PFSK-1 (cell line): ENCODE measurements around the gene SLC44A3.

Source experiments
- FOXP2 ChIP-seq: optimal IDR thresholded peaks from 2 replicates; pipeline ENCODE3; 2011; ENCODE audit warnings: borderline replicate concordance, control low read depth, inconsistent platforms; ENCODE audit not compliant: insufficient read depth; ENCODE audit errors: extremely low read length, extremely low read depth
- POLR2AphosphoS5 ChIP-seq: IDR thresholded peaks from 2 replicates; pipeline ENCODE4 v1.6.1; 2012; ENCODE audit warnings: low read depth, mild to moderate bottlenecking, control low read depth, low read length, moderate library complexity
- SIN3A ChIP-seq: IDR thresholded peaks from 2 replicates; pipeline ENCODE4 v1.6.1; 2012; ENCODE audit warnings: mild to moderate bottlenecking, low read length, moderate library complexity, borderline replicate concordance; ENCODE audit not compliant: insufficient read depth
- TAF1 ChIP-seq: IDR thresholded peaks from 2 replicates; pipeline ENCODE4 v1.6.1; 2012; ENCODE audit warnings: low read length, control low read depth, borderline replicate concordance; ENCODE audit not compliant: insufficient read depth
- TF ChIP-seq, protein P1 (sequence below), 2 experiments: IDR thresholded peaks; 2 replicates each; pipeline versions ENCODE4 v1.6.1 to v1.8.0; 2011 to 2012; ENCODE audit warnings: low read depth in 2 of 2, low read length in 2 of 2, control low read depth in 1 of 2, inconsistent platforms in 1 of 2, mild to moderate bottlenecking in 1 of 2, moderate library complexity in 1 of 2; ENCODE audit not compliant: insufficient read depth in 1 of 2

The SLC44A3 gene

GRCh38 chr1:94795434-94795833 lies 24.7 kb upstream of the SLC44A3 start:
- TF ChIP-seq, protein P1, sequence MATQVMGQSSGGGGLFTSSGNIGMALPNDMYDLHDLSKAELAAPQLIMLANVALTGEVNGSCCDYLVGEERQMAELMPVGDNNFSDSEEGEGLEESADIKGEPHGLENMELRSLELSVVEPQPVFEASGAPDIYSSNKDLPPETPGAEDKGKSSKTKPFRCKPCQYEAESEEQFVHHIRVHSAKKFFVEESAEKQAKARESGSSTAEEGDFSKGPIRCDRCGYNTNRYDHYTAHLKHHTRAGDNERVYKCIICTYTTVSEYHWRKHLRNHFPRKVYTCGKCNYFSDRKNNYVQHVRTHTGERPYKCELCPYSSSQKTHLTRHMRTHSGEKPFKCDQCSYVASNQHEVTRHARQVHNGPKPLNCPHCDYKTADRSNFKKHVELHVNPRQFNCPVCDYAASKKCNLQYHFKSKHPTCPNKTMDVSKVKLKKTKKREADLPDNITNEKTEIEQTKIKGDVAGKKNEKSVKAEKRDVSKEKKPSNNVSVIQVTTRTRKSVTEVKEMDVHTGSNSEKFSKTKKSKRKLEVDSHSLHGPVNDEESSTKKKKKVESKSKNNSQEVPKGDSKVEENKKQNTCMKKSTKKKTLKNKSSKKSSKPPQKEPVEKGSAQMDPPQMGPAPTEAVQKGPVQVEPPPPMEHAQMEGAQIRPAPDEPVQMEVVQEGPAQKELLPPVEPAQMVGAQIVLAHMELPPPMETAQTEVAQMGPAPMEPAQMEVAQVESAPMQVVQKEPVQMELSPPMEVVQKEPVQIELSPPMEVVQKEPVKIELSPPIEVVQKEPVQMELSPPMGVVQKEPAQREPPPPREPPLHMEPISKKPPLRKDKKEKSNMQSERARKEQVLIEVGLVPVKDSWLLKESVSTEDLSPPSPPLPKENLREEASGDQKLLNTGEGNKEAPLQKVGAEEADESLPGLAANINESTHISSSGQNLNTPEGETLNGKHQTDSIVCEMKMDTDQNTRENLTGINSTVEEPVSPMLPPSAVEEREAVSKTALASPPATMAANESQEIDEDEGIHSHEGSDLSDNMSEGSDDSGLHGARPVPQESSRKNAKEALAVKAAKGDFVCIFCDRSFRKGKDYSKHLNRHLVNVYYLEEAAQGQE (IDR thresholded peaks at IDR 0.05; ENCODE audit: insufficient read depth in 1 of 2, low read depth in 2 of 2, low read length in 2 of 2) = peak in 1 of 2 experiments; percentile 50; a peak in 1 of 4 replicates
- TF ChIP-seq TAF1 (0 out of 2 replicates have a peak, but pooled peaks have one; percentile 26), POLR2AphosphoS5 (no peak), SIN3A (peak; percentile 93; the same call in 1 of the 2 replicates), FOXP2 (peak; percentile 91)

DNA sequence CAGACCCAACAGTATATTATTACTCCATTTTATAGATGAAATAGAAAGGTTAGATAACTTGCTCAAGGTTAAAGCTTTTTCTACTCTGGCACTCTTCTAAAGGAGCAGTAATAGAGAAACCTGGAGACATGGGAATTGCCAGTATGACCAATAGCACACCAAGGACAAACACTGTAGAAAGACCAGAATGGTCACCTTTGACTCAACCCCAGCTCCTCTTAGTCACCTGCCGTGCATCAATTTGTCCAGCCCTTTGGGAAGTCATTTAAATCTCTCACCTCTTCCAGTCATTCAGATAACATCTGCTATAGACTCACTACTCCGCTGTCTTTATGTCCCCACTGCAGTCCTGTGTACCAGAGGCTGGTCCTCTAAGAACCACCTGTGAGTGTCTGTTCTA lies 23.9 kb upstream of the SLC44A3 start:
- no peak for TF ChIP-seq FOXP2
- TF ChIP-seq, protein P1 (IDR thresholded peaks at IDR 0.05; ENCODE audit: insufficient read depth in 1 of 2, low read depth in 2 of 2, low read length in 2 of 2) = no peak
- no peak for TF ChIP-seq POLR2AphosphoS5
- no peak for TF ChIP-seq SIN3A
- TF ChIP-seq TAF1 = no peak

GRCh38 chr1:94797291-94797690 lies 22.9 kb upstream of the SLC44A3 start:
- TF ChIP-seq SIN3A (no peak), FOXP2 (no peak)

- TF ChIP-seq, protein P1 (IDR thresholded peaks at IDR 0.05; ENCODE audit: insufficient read depth in 1 of 2, low read depth in 2 of 2, low read length in 2 of 2) = no peak
- TF ChIP-seq FOXP2 (no peak), TAF1 (no peak), POLR2AphosphoS5 (no peak), SIN3A (no peak)
These were observed 22.1 kb upstream of the SLC44A3 start for GRCh38 chr1:94798054-94798453.

DNA sequence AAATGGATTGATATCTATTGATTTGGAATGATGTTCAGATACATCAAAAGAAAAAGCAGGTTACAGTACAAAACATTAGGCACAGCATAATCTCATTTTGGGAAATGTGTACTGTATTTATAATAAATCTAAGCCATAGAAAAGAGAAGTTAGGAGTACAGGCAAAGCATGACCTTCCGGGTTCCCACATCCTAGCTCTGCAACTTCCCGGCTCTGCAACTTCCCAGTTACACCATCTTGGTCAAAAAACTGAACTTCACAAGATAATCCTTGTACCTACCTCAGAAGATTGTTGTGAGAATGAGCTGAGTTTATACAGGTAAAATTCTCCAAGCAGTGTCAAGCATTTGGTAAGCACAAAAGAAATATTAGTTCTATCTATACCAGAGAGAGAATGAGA lies 21.7 kb upstream of the SLC44A3 start:
- TF ChIP-seq FOXP2 (no peak), POLR2AphosphoS5 (no peak), SIN3A (no peak), TAF1 (no peak)
- TF ChIP-seq, protein P1 (IDR thresholded peaks at IDR 0.05; ENCODE audit: insufficient read depth in 1 of 2, low read depth in 2 of 2, low read length in 2 of 2) = no peak

DNA sequence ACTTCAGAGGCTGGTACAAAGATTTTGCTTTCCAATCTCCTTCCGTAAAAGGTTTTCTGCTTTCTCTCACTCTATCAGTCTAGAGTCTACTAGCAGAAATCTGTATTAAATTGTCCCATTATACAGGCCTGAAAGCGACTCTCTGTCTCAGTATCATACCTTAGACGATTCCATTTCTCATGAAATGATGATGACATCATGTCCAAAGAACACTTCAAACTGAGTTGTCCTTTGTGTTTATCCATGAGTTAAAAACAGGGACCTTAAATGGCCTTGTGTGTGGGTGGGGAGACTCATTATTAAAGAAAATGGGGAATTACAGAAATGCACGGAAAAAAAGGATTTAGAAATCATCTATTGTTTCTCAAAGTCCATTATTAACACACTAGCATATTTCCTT lies 21.0 kb upstream of the SLC44A3 start:
- TF ChIP-seq SIN3A (no peak), TAF1 (no peak), FOXP2 (no peak), POLR2AphosphoS5 (no peak)
- TF ChIP-seq, protein P1 (IDR thresholded peaks at IDR 0.05; ENCODE audit: insufficient read depth in 1 of 2, low read depth in 2 of 2, low read length in 2 of 2) = no peak
